Islet precursor cell (in vitro differentiated cells): ENCODE results near the gene TMEM61.

ENCODE experiments used
- DNase-seq: peaks from one replicate; pipeline ENCODE4 v3.0.0-alpha.2; 2018

Gene TMEM61

DNA sequence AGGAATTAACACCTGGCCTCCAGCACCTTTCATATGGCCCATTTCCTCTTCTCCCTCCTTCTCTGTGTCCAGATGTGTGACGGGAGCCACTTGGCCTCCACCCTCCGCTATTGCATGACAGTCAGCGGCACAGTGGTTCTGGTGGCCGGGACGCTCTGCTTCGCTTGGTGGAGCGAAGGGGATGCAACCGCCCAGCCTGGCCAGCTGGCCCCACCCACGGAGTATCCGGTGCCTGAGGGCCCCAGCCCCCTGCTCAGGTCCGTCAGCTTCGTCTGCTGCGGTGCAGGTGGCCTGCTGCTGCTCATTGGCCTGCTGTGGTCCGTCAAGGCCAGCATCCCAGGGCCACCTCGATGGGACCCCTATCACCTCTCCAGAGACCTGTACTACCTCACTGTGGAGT is 5.6 kb downstream of the TMEM61 start:
- no peak for DNase-seq

DNA sequence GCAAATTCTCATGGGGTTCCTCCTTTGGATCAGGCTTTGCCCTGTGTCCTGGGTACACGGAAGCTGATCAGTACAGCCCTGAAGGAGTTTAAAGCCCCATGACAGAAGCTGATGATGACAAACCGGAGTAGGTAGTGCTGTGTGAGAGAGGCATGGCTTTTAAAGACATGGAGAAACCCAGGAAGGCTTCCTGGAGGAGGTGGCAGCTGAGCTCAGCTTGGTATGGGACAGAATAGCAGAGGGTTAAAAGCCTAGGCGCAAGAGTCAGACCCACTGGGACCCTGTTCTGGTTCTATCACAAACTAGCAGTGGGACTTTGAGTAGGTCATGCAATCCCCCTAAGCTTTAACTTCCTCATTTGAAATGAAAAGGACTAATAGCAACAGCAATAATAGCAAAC is 6.1 kb downstream of the TMEM61 start:
- no peak for DNase-seq

DNA sequence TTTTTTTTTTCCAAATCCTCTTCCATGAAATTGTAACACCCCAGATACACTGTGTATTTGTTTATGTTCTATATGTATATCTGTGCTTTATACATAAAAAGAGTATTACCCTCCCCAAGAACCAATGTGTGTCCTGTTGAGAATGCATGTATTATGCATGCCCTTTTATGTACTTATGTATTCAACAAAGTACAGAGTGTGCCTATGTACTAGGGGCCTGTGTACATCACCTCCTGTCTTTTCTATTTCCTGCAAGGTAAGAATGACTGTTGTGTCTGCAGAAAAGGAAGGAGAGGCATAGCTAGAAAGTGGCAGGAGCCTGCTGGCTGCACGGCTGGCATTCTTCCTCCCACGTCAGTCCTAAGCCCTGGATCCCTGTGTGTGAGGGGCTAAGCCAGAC is 7.0 kb downstream of the TMEM61 start:
- DNase-seq: no peak

DNA sequence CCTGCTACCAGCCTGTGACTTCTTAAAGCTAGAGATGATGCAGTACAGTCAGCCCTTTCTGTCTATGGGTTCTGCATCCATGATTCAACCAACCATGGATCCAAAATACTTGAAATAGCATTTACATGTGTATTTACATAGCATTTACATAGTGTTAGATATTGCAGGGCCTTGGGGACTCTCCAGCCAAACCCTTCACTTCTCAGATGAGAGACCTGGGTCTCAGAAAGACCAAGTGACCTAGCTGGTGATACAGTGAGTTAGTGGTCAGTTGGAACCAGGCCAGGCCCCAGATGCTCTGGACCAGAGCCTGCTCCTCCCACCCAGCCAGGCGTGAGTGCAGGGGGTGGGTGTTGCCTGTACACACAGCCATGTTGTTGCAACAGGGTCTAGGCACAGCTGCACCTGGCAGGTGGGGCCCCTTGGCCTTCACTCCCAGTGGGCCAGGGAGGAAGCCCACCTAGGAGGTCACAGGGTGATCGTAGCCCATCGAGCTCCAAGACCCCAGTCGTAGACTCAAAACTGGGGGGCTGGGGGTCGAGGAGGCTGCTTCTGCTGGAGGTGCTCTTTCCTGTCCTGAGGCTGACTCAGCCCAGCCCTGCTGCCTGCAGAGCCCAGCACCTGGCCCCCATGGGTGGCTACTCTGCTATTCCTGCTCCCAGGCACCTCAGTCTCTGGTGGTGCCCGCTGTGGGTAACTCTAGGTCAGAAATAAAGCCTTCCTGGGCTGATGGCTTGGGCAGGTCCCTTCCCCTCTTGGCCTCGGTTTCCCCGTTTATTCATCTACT is 7.7 kb downstream of the TMEM61 start:
- DNase-seq: no peak

DNA sequence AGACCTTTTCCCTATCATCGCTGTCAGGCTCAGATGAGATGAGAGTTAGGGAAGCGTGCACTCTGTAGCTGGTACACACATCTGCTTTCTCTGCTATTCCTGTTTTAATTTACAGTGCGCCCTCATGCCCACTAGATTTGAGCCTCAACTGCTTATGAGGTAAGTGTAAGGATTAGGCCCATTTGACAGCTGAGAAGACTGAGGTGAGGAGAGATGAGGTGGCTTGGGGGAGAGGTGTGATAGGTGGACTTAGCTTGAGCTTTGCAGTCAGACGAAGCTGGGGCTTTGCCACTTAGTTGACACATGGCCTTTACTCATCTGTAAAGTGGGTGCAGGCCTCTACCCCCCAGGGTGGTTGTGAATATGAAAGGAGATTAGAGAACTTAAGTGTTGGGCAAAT is 8.5 kb downstream of the TMEM61 start:
- DNase-seq: no peak

DNA sequence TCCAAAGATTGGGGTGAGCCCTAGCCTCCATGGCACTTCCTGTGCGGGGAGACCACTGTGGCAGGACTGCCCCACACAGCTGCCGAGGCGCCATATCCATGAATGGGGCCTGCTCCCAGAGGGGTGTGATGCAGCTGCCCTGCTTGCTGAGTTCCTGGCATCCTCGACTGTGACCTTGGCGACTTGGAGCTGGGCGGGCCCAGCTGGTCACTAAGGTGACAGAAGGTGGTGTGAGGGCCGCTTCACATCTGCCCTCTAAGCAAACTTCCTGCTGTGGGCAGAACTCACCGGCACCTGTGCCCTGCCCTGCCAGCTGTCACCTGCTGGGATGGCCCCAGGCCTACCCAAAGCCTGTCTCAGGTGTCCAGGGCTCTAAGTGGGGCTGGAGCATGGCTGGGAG is 9.0 kb downstream of the TMEM61 start:
- no peak for DNase-seq

DNA sequence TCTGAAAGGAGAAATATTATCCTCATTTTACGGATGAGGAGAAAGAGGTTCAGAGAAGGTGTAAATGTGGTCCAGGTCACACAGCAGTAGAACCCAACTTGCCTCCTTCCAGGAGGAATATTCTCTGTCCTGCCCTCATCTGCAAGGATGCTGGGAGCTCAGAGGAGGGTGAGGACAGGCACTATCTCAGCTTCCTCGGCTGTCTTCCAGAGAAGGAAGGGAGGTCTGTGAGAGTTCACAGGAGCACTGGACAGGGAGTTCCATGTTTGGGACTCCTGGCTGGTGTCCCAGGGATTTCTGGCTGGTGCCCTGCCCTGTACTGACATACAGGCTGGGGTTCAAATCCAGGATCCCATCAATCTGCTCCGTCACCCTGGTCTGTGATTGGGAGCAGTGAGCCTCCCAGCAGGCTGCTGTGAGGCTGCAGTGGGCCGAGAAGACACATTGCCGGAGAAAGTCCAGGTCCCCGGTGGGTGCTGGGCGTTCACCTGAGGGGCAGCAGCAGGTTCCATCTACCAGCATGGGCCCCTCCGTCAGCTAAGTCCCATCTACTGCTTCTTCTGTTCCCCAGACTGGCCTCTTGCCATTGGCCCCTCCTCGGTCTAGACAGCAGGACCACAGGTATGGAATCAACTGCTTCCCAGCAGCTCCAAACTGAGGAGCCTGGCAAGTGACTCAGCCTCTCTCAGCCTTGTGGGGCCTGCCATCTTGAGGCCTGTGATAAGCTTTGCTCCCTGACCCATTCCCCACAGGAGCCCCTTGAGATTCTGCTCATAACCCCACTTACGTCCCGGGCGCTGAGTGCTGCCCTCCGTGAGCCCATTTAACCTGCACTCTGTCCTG is 9.8 kb downstream of the TMEM61 start:
- DNase-seq: peak; percentile 76

DNA sequence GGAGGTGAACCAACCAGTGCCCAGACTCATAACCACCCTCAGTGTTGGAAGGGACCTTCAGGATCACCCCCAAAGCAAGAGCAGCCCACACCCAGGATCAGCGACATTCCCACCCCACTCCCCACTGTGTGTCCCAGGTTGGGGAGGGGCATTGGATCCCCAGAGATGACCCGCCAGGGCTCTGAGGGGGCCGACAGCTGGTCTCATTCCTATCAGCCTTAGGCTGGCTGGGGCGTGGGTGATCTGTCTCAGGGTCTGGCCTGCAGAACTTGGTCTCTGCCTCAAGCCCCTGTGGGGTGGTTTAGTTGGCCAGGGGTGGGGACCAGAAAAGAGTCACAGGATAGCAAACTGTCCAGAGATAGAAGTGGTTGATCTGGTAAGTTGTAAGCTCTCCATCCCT is 10.5 kb downstream of the TMEM61 start:
- no peak for DNase-seq

DNA sequence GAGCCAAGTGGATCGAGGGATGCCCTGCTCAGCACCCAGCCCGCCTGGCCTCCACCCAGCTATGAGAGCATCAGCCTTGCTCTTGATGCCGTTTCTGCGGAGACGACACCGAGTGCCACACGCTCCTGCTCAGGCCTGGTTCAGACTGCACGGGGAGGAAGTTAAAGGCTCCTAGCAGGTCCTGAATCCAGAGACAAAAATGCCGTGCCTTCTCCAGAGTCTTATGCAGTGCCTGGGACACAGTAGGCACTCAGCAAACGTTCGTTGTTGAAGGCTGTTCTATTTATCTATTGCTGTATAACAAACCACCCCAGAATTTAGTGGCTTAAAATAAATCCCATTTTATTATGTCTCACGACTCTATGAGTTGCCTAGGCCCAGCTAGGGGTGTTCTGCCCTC is 11.5 kb downstream of the TMEM61 start:
- no peak for DNase-seq

DNA sequence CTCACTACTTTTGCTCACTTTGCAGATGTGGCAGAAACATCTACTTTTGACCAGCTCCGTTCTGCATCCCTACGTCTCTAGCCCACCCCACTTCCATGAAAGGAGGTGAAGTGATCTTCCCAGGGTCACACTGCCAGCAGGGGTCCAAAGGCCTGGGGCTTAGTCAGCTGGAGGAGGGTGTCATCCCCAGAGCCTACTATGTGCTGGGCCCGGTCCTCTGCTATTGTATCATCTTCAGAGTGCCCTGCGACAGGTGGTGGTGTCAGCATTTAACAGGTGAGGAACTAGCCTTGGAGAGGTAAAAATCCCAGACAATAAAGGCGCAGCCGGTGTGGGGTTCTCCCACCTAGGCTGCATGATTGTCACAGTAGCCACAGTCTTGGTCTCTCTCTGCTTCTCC is 12.7 kb downstream of the TMEM61 start:
- DNase-seq: no peak

DNA sequence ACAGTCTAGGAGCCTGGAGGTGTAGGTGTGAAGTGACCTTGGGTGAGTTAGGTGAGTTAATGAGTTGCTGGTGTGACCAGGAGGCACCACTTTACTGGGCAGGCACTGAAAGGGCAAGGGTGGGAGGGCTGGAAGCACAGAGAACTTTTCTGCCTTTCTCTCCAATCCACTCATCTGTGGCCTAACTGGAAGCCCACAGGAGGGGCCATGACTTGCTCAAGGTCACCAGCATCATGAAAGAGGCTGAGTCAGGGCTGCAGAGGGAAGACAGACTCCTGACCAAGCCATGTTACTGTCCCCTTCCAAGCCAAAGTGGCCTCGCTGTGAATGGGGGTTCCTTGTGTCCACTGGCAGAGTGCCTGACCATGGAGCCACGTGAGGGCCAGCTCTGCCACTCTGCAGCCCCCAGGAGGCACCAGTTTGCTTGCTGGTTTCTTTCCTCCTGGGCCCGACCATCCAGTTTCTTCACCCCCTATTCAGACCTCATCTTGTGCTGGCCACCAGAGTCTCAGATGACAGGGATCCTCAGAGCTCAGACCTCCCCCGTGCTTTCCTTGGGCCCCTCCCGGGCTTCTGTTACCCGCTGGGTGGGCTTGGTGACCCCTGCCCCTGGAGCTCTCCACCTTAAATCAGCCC is 14.0 kb downstream of the TMEM61 start:
- DNase-seq: no peak

DNA sequence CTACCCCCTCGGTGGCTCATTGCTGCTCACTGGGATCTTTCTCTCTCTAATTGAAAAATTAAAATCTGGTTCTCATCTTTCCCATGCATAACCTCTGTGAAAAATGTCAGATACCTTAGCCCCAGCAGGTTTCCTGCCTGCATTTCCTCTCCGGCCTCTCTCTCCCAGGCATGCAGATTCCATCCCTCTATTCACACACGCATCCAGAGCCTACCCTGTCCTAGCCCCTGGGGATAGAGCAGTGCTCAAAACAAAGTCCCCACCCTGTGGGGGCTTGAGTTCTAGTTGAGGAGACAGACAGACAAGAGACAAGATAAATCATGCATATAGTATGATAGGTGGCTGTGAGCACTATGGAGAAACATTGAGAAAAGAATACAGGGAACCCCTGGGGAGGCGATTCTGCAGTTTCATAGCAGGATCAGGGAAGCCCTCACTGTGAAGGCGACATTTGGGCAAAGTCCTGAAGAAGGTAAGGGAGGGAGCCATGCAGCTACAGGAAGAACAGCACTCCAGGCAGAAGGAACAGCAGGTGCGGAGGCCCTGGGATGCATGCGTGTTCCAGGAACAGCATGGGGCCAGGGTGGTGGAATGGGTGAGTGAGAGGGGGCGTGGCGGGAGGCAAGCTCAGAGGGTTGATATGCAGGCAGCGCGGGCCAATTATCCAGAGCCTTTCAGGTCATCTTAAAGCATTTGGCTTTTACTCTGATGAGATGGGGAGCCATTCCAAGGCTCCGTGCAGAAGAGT is 14.8 kb downstream of the TMEM61 start:
- no peak for DNase-seq

DNA sequence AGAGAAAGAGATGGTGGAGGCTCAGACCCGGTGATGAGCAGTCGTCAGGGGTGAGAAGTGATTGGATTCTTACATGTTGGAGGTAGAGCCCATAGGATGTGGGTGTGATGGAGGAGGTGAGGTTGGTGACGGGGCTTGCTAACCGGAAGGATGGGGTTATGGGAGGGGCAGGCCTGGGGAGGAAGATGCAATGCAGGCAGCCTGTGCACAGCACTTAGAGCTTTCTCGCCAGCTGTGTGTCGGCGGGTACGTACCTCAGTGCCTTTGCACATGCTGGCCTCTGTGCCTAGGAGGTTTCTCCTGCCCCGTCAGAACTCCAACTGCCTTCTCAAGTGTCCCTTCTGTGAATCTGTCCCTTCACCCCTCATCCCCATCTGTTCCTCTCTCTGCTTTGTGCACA is 15.4 kb downstream of the TMEM61 start:
- DNase-seq: no peak

DNA sequence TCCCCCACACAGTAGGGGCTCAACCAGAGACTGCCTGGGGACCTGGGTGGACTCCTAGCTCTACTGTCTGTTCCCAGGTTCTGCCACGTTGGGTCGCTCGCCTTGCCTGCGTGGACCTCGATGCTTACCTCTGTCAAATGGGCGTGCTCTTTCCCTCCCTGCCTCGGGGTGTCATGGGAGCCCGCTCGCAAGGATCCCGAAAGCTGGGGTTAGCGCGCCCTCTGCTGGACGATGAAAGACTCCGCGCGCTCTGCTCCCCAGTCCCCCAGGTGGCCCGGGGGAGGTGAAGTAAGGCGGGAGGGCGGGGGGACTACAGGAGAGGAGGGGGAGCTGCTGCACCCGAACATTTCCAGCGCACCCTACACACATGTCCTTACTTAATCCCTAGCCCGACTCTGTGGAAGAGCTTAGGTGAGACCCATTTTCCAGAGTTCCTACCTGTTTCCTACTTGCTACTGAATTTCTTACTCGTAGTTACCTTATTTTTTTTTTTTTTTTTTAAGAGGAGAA is 16.0 kb downstream of the TMEM61 start:
- DNase-seq: peak; percentile 82

DNA sequence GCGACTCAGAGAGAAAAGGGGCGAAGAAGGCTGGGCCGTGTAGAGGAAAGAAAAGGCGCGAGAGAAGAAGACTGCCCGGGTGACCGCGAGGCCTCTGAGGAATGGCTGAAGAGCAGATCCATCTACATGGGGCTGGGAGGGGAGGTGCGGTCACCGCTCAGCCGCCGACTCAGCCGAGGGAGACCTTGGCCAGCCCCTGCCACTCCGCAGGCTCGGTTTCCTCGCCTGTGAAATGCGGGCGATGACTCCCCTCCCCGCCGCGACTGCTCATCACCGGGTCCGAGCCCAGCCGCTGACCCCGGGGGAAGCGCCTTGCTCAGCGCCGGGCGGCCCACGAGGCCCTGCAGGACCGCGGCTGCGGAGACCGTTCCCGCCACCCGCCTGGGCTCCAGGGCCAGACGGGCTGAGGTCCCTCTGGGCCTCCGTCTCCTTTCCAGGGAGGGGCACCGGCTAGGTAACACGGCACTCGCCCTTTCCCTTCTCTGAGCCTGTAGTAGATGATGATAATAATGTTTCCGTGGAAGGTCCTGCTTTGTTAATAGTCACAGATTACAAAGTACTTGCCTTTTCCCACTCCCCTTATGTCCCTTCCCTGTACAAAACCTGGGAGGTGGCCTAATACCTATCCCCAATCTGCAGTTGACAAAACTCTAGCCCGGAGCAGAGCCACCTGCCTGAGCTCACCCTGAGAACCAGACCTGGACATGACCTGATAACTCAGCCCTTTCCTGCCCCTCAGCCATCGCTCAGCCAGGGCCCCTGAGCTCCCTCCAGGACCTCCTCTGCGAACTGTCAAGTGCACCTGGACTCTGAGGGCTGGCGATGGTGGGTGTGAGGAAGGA is 16.7 kb downstream of the TMEM61 start:
- peak; percentile 73 for DNase-seq

DNA sequence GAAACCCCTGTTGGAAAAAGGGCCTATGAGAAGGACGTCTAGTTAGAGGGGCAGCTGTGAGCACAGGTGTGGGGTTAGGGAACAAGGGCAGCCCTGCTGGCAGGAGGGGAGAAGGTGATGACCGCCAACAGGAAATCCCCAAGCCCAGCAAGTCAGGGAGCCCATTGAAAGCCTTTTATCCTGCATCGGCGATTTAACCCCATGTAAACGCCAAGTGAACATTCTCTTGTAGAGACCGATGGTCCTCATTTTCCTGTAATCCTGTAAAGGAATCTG is 17.2 kb downstream of the TMEM61 start:
- DNase-seq: no peak

DNA sequence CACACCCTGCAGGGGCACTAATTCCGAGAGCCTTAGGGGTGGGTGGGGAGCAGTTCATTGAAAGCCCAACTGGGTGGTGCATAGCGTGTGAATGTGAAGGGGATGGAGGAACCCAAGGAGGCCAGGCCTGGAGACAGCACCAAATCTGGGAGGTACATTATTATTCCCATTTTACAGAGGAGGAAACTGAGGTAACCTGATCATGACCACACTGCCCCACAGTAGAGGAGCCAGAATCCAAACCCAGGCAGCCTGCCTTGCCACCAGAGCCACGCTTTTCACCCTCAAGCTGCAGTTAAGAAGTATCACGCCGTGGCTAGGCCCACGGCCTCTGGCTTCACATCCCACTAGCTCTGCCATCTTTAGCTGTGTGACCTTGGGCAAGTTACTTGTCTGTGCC is 17.7 kb downstream of the TMEM61 start:
- no peak for DNase-seq

DNA sequence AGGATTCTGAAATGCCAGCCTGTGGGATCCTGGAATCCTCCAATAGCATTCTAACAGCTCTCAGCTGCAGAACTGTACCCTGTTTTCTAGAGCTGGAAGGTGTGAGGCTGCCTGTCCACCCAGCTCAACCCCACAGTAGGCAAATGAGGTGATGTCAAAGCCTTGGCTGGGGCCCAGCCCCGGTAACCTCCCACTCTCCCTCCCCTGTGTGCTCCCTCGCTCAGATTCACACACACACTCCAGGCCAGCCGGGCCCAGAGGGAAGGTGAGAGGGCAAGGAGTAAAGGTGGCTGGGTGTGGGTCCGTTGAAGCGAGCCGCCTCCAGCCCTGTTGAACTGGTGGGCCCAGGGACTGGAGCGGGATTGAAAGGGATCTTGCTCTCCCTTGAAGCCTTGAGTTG is 18.2 kb downstream of the TMEM61 start, which contains the start of gene BSND:
Gene BSND (plus strand): TSS at position 257 of the 400 bp plus-strand sequence. CDS start 254 bp downstream, outside the sequence.
- no peak for DNase-seq

DNA sequence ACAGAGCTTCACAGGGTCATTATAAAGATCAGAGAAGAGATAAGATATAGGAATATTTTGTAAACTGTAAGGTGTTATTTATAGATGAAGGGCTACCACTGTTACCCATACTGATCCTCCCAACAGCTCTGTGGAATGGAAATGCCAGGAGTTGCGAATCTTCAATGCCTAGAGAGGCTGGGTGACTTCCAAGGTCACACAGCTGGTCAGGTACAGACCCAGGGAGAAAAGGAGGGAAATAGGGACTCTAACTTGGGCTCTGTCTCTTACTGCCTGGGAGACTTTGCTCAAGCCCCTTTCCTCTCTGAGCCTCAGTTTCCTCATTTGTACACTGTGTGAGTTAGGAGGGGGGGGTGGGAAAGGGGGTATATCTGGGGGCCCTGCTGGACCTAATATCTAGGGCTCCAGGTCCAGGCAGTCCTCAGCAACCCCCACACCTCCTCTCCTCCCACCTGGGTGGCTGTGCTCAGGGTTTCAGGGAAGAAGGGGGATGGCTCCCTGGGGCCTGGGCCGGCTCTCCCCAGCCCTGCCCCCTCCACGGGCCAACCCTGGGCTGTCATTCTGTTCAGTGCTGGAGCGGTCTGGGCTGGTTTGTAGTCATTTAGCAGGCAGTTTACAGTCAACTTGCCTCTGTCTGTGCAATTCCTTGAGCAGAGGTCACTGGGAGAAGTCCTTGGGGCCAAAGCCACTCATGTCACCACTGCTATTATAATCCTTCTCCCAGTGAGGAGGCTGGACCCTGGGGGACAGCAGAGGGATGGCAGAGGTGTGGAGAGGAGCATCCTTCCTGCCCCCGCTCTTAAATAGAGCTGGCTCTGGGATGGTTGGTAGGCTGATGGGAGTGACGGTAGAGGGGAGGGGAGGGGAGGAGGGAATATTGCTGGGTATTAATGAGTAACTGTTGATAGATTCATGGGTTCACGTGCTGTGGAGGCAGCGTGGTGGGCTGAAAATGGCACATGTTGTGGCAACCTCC is 20.0 kb downstream of the TMEM61 start:
- DNase-seq: no peak

DNA sequence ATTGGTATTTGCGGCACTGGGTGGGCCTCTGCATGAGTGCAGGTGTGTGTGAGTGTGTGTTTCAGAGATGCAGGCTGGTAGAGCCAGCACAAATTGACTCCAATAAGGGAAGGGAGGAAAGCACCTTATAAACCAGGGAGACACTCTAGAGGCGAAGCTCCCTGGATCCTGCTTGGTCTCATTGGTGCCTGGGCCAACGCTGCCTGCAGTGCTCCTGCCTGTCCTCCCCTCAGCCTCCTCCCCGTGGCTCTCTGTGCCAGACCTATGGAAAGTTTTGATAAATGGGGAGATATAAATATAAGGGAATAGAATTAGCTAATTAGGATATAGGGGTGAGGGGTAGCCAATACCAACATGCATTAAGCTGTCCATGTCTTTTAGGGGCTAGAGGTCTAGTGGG is 20.9 kb downstream of the TMEM61 start:
- no peak for DNase-seq

DNA sequence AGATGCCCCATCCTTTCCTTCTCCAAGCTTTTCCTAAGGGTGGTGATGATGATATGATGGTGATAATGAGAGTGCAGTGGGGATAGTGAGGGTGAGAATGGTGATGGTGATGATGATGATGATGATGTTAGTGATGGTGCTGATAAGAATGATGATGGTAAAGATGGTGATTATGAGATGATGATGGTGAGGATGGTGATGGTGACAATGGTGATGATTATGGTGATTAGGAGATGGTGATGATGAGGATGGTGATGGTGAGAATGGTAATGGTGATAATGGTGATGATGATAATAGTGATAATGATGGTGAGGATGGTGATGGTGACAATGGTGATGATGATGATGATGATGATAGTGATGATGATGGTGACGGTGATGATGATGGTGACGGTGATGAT is 22.3 kb downstream of the TMEM61 start:
- DNase-seq: no peak
